ENCODE data around the gene MAN2C1. TPM values are rescaled to one million over a fixed set of nuclear protein-coding genes. Genes with fewer than 3 reads are reported as not detected.

The MAN2C1 gene
- total RNA-seq (100 to 1,000 TPM in 9 of 10 donors, 10 to 100 TPM in 1; 90.4 to 128 (median 108) TPM), polyA plus RNA-seq (100 to 1,000 TPM in 1 of 2 donors, 10 to 100 TPM in 1; 86.7 to 371 TPM)
- long read RNA-seq, donor 1, transcript MAN2C1-201 (26 exons, 3,284 nt), result major isoform, 13 of 73 reads
- long read RNA-seq, donor 1, partial matches to known transcripts, result 25 of 73 reads
- long read RNA-seq, donor 1, other reads (novel, unspliced or antisense), result 30 of 73 reads
- long read RNA-seq, donor 2, transcript MAN2C1-242 (26 exons, 3,177 nt), result minor isoform, 7 of 77 reads
- long read RNA-seq, donor 2, transcript MAN2C1-201 (26 exons, 3,284 nt), result major isoform, 14 of 77 reads
- long read RNA-seq, donor 2, partial matches to known transcripts, result 28 of 77 reads
- long read RNA-seq, donor 2, other reads (novel, unspliced or antisense), result 28 of 77 reads
- long read RNA-seq, donor 3, transcript MAN2C1-201 (26 exons, 3,284 nt), result major isoform, 29 of 99 reads
- long read RNA-seq, donor 3, partial matches to known transcripts, result 28 of 99 reads
- long read RNA-seq, donor 3, other reads (novel, unspliced or antisense), result 34 of 99 reads

DNA sequence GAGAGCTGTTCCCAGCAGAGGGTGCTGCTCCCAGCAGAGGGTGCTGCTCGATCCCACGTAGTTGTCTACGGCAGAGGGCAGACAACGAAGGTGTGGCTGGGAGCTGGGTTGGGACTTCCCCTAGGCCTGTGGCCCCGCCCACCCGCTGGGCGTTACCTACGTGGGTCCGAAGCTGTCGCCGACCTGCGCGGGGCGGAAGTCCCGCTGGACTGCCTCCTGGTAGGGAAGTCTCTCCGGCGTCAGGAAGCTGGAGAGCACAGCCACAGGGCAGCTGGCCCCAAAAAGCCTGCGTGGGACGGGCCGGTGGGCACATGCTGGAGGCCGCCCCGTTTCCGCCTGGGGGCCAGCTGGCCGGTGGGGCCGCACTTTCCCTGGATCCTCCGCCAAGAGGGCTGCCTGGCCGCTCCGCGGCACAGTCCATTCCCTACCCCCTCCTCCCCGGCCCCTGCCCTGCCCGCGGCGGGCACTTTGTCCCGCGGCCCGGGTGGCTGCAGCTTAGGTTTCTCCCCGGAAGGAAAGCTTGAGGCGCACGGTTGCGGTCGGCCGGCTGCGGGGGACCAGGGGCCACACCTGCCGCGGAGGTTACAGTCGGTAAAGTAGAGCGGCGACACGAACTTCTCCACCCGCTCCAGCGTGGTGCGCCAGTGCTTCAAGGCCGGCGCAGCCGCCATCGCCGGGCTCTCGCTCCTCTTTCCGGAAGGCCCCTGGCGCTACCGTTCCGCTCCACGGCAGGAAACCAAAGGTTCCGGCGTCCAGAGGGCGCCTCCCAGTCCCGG is at the start of gene MAN2C1:
TSS of gene MAN2C1 (minus strand) at position 695 of the 776 bp plus-strand sequence. CDS start at position 671, 24 bp downstream.
- Histone ChIP-seq H3K36me3 (peaks cover 0 to 77% (median 45%) of the 10 kb centered on the region in 9 donors), H3K27ac (peak within 1 kb of the TSS; percentile 82 to 100 (median 98)), H3K4me3 (peak within 1 kb of the TSS; percentile 80 to 100 (median 91)), H3K4me1 (peaks cover 5 to 25% (median 22%) of the 10 kb centered on the region in 9 donors), H3K9me3 (no peaks in the 10 kb centered on the region), H3K27me3 (no peaks in the 10 kb centered on the region)
- 0% methylated on average over 65 to 67 of the region's 67 CpGs for WGBS, 2 donors
- ATAC-seq, result peak; percentile 96 to 98 (median 97)
- TF ChIP-seq, protein P1, sequence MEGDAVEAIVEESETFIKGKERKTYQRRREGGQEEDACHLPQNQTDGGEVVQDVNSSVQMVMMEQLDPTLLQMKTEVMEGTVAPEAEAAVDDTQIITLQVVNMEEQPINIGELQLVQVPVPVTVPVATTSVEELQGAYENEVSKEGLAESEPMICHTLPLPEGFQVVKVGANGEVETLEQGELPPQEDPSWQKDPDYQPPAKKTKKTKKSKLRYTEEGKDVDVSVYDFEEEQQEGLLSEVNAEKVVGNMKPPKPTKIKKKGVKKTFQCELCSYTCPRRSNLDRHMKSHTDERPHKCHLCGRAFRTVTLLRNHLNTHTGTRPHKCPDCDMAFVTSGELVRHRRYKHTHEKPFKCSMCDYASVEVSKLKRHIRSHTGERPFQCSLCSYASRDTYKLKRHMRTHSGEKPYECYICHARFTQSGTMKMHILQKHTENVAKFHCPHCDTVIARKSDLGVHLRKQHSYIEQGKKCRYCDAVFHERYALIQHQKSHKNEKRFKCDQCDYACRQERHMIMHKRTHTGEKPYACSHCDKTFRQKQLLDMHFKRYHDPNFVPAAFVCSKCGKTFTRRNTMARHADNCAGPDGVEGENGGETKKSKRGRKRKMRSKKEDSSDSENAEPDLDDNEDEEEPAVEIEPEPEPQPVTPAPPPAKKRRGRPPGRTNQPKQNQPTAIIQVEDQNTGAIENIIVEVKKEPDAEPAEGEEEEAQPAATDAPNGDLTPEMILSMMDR (IDR thresholded peaks at IDR 0.05), result peak; percentile 51 to 93 (median 72)
- peak; percentile 94 for DNase-seq
- intact Hi-C loops (cut with DNase I), result loop anchor here in 6 of 10 donors (5.0 to 10.0 kb wide), 6 partner anchors 84 to 434 kb away; partner anchors contain the start of genes SIN3A (in 3 of the 6), SNUPN (in 2 of the 6) and IMP3 (in 1 of the 6)

DNA sequence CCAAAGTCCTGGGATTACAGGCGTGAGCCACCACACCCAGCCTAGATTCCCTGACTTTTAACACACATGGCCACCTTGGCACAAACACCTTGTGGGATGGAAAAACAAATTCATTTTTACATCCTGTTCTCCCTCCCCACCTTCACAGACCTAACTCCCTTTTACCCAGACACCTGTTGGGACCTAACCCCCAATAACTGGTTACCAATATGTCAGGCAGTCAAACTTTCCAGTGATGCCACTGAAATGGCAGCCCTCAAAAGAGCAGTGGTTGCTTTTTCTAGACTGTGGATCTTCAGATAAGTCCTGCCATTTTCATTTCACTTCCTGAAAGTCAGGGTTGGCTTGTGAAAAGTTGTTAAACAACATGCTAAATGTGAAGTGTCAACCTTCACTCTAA is 48.2 kb upstream of the MAN2C1 start:
- TF ChIP-seq, protein P1 (IDR thresholded peaks at IDR 0.05), result no peak
- Histone ChIP-seq H3K4me3 (no peak overlapping the region), H3K27ac (no peak overlapping the region), H3K36me3 (peaks cover 0 to 78% (median 26%) of the 10 kb centered on the region in 9 donors), H3K9me3 (no peaks in the 10 kb centered on the region), H3K27me3 (no peaks in the 10 kb centered on the region), H3K4me1 (no peaks in the 10 kb centered on the region)
- WGBS, 2 donors, result 96 to 100% methylated on average over 1 of the region's 1 CpG
- intact Hi-C loops (cut with DNase I), result no loop called here
- ATAC-seq (no peak), DNase-seq (no peak)

DNA sequence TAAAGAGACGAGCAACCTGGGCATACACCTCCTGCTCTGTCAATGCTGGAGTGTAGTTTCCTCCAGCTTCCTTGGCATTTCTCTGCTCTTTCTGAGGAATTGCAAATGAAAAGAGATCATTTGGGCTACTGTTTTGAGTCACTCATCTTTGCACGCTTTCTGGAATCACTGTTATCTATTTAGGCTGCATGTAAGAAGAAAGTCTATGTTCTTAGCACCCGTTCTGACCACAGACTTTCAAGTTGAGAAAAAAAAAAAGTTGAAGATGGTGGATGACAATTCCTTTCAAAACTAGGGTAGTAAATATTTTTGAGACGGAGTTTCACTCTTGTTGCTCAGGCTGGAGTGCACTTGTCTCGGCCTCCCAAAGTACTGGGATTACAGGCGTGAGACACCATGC is 41.8 kb upstream of the MAN2C1 start:
- no peaks in the 10 kb centered on the region for H3K27me3 ChIP-seq
- ATAC-seq (no peak), DNase-seq (no peak)
- no peaks in the 10 kb centered on the region for H3K4me1 ChIP-seq
- H3K9me3 ChIP-seq, result no peaks in the 10 kb centered on the region
- no peak overlapping the region for H3K4me3 ChIP-seq
- peaks cover 0 to 99% (median 67%) of the 10 kb centered on the region in 9 donors for H3K36me3 ChIP-seq
- TF ChIP-seq, protein P1 (IDR thresholded peaks at IDR 0.05), result no peak
- intact Hi-C loops (cut with DNase I), result no loop called here
- H3K27ac ChIP-seq, result no peak overlapping the region
- 94 to 96% methylated on average over 6 of the region's 6 CpGs for WGBS, 2 donors

DNA sequence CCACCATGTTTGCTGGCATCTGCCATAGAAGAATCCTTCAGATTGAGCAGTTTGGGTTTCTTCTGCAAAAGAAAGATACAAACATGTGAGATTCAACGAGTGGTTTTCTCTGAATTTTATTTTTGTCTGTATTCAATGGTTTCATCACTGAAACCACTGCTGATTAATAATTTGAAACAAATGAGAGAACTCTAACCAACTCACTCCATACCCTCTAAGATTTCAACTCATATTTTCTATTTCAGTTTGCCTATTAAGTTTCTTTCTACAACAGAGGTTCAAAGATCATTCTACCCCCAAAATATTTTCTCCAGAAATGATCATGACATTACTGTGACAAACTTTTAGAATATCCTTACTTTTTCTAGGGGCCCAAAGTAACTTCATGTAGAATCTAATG is 38.7 kb upstream of the MAN2C1 start:
- ATAC-seq, result no peak

More for the DNA sequence above, 38.7 kb upstream of the MAN2C1 start:
- WGBS, 2 donors, result 93 to 98% methylated on average over 1 of the region's 1 CpG
- Histone ChIP-seq H3K27me3 (no peaks in the 10 kb centered on the region), H3K9me3 (no peaks in the 10 kb centered on the region), H3K27ac (no peak overlapping the region), H3K4me1 (no peaks in the 10 kb centered on the region), H3K36me3 (peaks cover 0 to 100% (median 71%) of the 10 kb centered on the region in 9 donors), H3K4me3 (no peak overlapping the region)
- DNase-seq, result no peak
- intact Hi-C loops (cut with DNase I), result no loop called here
- TF ChIP-seq, protein P1 (IDR thresholded peaks at IDR 0.05), result no peak
